C4-2B (cell line): ENCODE data around the gene PALB2.

Experiments used
- CTCF ChIP-seq: fragments of 450-650 bp; conservative IDR thresholded peaks from 2 replicates; pipeline ENCODE4 v1.5.1; 2017; ENCODE audit warnings: mild to moderate bottlenecking
- ZFX ChIP-seq: fragments of 450-650 bp; IDR thresholded peaks from 2 replicates; pipeline ENCODE4 v1.6.1; 2017

GRCh38 chr16:23666571-23667354 is 25.7 kb upstream of the PALB2 start:
- no peak for TF ChIP-seq CTCF
- no peak for TF ChIP-seq ZFX
